NCI-H2196 (cell line): ENCODE results near the gene NHEJ1.

Source experiments
- DNase-seq: peaks from one replicate; lab custom pipeline; 2025; ENCODE audit not compliant: unreplicated experiment; lab: John Stamatoyannopoulos, UW

The NHEJ1 gene

DNA sequence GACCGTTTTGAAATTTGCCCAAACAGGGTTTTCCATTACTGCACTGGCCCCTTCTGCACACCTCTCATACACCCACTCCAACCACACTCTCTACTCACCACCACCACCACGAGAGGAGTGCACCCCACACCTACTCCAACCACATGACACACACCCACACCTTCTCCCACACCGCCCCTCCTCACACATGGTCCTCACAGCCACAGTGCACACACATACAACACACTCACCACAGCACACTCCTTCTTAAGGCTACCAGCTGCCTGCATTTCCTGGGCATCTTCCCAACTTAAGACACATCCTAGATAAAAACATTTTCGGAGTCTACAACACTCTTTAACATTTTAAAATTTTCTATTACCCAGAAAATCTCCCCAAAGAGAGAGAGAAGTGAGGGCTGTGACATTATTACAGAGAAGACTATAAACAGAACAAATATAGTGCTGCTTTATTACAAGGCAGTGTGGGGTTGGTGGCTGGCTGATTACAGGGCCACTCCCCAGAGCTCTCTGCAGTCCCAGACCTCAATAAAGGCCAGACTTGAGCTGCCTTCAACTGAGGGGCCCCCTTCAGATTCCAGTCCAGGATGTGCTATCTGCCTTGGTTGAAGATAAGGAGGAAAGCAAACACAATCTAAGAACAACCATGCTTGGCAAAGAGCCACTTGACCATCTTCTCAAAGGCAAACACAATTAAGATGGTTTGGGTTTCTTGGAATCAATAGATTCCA lies 36.1 kb downstream of the NHEJ1 start:
- DNase-seq, result no peak

DNA sequence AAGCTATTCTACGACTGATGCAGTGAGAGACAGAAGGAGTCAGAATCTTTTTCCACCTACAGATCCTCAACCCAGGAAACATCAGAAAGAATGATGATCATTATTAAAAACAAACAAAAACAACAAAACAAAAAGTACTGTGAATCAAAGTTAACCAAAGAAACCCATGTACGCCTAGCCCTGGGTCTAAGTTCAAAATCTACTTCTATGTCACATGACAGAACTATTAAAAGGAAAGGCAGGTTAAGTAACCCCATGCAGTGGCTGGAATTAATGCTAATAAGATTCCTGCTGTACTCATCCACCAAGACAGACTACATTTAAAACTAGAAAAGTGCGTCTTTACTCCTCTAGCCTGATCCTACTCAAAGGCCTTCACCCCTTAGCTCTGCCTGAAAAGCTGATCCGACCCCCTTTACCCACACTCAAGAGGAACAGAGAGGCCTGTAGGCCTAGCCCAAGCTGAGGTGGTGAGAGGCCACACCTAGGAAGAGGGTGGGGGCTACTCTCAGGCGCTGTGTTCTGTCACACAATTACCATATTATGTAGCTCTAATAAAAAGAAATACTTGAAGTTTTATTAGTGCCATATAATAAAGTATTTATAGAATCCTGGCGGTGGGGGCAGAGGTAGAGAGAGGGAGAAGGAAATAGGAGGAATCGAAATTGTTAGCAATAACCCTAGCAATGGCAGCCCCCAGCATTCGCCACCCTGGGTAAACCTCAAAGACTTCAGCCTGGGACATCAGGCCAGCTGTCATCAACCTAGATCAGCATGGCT lies 37.1 kb downstream of the NHEJ1 start:
- no peak for DNase-seq

DNA sequence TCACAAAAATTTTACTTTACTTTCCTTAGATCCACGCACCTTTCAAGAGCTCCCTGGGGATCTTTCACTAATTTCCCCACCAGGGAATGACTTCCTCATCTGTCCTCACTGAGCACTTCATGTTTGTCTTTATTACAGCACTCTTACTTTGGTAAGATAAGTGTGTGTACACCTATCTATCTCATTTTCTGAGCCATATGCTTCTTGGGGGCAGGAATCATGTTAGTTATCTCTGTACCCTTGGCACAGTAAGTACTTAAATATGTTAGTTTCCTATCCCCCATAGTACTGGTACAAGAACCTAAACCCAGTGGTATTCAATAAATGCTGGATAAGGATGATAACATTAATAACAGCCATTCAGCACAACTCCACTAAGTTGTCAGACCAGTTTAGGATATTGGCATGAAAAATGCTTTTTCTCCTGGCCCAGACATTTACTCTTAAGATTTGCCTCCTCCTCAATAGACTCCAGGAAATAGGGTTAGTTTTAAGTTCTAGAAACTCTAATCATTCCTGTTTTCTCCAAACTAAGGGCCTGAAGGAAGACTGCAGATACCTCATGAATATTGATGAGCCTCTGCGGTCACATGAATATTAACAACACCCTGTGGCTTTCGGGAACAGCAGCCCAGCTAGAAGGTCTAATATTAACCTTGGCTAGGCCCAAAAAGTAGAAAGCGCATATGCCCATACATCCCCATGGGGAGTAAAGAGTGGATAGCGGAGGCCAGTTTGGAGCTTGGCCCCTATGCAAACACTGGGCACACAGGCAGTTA lies 38.2 kb downstream of the NHEJ1 start:
- DNase-seq, result no peak

DNA sequence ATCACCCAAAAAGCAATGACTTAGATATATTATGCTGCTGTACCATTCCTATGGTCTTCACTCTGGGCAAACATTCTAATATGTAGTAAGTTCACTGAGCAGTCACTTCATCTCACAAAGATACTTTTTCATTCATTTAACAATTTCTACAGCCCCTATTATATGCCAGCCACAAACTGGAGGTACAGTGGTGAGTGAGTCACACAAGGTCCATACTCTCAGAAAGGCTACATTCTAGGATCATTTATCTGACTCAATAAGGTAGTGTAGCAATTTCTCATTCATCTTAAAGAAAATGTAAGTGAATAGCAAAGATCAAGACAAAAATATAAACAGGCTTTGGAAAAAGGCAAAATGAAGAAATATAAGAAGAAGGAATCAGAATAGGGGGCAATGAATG lies 40.5 kb downstream of the NHEJ1 start:
- DNase-seq, result no peak

DNA sequence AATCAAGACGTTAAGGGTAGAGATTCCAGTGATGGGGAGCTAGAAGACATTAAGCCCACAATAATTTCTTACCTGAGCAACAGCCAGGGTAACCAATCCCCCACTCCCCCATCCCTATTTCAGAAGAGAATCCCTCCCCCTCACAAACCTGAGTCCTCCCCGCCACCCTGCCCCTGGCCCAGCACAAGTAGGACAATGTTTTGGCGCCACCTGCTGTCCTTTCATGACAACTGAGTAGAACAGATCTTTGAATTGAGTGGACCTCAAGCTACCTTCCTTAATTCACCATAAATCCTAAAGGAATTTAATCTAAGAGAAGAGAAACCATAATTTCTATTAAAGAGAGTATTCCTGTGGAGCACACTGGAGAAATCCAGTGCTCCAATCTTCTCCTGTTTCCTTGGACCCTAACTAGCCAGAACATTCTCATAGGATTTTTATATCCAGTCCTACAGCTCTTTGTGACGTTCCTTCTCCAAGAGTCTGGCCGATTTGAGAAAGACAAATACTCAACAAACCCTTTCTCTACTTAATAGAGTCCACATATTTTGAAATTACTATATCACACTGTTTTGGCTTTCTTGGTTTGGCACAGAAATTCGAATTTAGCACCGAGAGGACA lies 41.1 kb downstream of the NHEJ1 start:
- DNase-seq, result peak; percentile 69

DNA sequence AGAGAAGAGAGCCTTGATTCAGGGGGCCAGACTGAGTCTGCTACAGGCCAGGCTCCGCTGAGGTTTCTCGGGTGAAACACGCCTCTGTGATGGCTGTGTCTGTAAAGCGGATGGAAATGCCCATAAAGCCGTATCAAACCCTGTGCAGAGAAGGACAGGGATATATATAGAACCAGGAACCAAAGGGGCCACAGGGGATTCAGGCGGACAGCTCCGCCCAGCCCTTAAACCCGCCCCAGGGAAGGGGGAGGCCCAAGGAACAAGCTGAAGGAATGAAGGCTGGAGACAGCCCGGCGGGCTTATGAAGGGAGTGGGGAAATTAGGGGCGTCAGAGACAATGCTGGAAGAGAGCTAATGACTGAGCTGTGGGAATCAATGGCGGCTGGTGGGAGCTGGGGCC lies 42.1 kb downstream of the NHEJ1 start:
- DNase-seq, result no peak

- DNase-seq, result no peak
Observed at GRCh38 chr2:219116776-219117646, 43.6 kb downstream of the NHEJ1 start.

GRCh38 chr2:219112651-219113338 lies 47.8 kb downstream of the NHEJ1 start:
- no peak for DNase-seq

- no peak for DNase-seq
Observed at GRCh38 chr2:219112062-219112406, 48.6 kb downstream of the NHEJ1 start.

- no peak for DNase-seq
Observed at GRCh38 chr2:219111375-219112061, 49.1 kb downstream of the NHEJ1 start.

GRCh38 chr2:219109471-219109870 lies 51.1 kb downstream of the NHEJ1 start:
- no peak for DNase-seq

- no peak for DNase-seq
Observed at GRCh38 chr2:219107758-219108157, 52.9 kb downstream of the NHEJ1 start.

GRCh38 chr2:219106251-219106650 lies 54.4 kb downstream of the NHEJ1 start:
- no peak for DNase-seq

GRCh38 chr2:219104107-219105035 lies 56.2 kb downstream of the NHEJ1 start:
- DNase-seq, result peak; percentile 14

DNA sequence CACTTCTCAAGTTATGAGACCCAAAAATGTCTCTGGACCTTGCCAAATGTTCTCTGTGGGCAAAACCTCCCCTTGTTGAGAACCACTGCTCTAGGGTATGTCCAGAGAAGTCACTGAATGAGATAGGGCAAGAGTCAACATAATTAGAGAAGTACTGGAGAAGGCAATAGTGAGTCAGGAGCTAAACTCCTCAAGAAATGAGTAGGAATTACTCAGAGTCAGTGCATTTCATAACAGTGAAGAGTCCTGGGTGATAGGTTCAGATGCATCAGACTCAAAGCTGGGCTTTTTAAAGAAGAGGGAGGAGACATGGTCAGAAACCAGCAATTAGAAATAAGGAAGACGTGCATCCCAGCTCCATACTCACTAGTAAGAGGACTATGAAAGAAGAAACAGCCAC lies 61.3 kb downstream of the NHEJ1 start:
- DNase-seq, result no peak

GRCh38 chr2:219095406-219095935 lies 65.1 kb downstream of the NHEJ1 start:
- DNase-seq, result no peak

GRCh38 chr2:219094171-219094570 lies 66.4 kb downstream of the NHEJ1 start:
- DNase-seq, result no peak
